NCI-H2081 (cell line): Measurements from ENCODE around the gene CDH22.
A peak's percentile ranks its signal among the peaks of the same experiment; 100 is the strongest.

Experiments used
- DNase-seq, 2 experiments: peaks; one replicate each; lab custom pipeline; 2025; lab: John Stamatoyannopoulos, UW

The CDH22 gene

DNA sequence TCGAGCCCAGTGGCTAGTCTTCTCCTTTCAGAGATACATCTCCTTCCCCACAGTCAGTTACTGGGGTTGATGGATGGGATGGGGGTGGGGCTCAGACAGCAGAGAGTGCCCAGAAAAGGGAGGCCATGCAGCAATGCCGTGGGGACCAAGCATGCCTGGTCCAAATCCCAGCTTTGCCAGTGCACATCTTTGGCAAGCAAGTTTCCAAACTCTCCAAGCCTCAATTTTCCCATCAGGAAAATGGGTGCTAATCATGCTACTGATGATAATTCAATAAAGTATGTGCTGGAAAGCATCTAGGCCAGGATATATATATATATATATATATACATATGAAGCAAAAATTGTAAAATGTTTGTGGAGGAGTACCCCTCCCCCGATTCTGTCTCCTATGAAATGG, 111.3 kb downstream of the CDH22 start:
- no peak for DNase-seq

DNA sequence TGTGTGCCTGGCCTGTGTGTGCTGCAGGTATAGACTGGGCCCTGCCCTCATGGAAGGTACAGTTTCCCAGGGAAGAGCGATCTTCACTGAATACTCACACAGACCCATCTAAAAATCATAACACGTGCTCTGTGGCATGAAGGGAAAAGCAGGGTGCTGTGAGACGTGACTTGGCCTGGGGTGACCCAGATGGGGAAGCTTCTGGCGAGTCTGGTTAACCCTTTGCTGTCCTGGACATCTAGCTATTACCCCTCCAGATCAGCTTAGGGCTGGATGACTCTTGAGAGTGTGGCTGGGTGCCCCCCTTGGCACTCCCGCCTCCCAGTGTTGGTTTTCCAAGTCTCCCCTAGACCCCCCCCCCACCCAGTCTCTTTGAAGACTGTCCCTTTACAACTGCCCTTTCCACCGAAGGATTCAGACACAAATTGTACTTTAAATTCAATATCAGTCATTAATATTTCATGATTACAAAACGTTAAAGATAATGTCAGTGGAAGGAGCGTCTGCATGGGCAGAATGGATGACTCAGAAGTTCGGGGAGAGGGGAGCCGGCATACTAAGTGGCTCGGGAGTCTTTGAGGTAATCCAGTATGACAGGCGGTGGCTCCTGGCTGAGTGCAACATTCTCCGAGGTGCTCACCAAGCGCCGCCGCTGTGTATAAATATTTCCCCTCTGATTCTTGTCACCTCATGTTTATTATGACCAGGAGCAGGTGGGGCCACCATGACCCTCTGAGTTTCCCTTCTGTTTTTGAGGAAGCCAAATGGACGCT, 112.8 kb downstream of the CDH22 start:
- no peak for DNase-seq

DNA sequence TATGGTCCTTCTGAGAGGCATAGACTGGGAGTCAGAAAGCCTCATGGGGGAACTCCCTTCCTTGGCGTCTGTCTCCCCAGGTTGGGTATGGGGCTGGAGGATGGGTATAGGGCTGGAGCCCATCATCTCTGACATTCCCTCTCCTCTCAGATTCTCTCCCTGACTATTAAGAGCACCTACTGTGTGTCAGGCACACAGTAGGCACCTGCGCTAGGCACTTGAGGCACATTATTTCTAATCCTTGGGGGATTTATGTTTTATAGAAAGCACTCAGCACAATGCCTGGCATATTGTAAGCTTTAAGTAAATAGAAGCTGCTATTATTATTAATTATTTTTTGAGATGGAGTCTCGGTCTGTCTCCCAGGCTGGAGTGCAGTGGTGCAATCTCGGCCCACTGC, 113.9 kb downstream of the CDH22 start:
- no peak for DNase-seq

DNA sequence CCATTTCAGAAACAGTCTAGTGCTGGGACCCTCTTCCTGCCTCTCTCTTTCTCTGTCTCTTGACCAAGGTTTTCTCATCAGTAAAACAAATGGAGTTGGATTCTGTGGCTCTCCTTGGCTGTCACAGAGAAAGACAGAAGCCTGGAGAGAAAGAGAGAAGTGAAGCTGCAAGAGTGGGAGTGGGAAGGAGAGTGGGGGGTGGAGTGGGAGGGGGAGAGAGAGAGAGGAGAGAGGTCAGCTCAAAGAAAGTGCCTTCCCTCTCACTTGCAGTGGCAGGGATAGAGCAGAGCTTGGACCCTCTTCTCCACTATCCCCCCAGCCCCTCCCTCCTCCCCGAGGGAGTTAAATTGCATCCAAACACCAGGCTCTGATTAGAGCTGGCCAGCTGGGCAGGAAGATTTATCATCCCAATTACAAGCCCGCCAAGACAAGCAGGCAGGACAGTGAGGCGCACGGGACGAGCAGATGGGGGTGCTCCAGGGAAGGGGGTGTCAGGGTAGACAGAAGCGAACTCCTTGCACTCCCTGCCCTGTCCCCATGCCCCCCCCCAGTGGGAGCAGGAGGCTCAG, 115.8 kb downstream of the CDH22 start:
- DNase-seq = peak in 1 of 2 experiments; percentile 11

DNA sequence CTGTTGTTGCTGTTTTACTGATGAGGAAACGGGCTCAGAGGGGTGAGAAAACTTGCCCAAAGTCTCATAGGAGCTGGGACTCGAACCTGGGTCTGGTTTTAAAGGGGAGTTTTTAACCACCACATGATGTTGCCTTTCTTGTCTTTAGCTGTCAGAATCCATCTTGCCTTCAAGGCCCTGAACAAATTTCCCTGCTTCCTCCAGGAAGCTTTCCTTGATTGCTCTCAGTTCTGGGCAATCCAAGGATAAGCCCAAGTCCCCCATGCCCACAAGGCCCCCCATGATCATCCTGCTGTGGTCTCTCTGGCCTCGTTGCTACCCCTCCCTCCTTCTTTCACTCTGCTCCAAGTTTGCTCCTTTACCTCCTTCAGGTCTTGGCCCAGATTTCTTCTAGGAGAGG, 116.7 kb downstream of the CDH22 start:
- no peak for DNase-seq

DNA sequence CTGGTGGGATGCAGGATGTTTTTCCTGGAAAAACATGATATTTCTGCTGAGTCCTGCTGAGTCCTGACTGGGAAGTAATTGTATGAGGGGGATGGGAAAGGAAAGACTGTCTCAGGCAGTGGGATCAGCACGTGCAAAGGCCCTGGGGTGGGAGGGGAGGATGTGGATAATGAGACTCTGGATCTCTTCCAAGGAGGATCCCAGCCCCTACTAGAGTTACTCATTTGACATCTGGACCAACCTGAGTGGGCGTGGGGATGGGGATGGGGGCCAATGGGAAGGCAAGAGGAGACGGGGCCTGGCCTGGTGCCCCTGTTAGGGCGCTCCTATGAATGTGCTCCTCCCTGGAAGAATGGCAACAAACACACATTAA, 117.1 kb downstream of the CDH22 start:
- DNase-seq = no peak

DNA sequence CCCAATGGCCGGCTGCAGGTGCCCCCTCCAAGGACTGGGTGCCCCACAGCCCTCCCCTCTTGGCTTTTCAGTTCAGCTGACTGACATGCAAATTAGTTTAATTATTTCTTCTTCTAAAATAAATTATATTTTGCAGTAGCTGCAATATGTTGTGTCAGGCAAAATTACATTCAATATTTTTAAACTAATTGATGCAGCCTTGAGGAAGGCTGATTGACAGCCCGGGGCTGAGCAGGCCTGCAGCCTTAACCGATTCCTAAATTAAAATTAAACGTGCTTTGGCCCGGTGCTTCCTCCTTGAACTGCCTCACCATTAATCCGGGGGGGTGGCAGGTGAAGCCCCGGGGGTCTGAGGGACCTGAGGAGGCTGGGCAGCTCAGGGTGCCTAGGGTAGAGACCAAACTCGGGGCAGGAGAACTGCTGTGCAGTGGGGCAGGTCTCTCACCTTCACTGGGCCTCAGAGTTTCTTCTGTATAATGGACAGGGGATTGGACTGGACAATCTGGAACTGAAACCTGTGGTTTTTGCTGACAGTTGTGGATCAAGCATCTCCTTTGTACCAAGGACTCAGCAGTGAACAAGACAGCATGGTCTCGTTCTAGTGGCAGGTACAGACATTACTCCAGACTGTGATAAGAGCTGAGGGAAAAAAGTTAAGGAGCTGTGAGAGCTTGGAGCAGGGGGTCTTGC, 117.7 kb downstream of the CDH22 start:
- DNase-seq = no peak

DNA sequence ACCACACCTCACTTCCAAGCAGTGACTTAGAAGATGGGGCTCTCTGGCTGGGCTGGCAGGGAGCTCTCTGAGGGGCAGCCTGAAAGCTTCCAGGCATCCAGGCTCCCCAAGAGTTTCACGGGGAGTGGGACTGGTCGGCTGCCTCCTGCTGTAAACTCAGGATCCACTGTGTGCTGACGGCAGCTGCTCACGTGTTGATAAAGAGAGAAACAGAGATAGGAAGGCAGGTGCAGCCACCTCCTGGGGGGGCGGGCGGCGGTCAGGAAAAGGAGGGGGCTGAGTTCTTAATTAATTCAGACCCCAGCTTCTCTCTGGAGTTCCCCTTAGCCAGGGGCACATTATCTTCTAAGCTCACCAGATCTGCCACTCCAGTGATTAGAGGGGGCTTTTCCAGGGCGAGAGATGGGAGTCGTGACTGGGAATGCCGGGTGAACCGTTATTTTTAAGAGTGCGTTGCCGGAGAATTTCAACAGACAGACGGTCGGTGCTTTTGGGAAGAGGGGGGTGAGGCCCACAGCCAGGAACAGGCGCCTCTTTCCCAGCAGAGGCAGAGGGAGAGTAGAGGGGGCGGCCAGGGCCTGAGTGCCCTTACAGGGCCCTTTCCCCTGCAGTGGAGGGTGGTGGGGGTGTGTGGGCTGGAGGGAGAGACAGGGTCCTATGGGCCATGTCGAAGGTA, 119.3 kb downstream of the CDH22 start:
- DNase-seq = no peak

DNA sequence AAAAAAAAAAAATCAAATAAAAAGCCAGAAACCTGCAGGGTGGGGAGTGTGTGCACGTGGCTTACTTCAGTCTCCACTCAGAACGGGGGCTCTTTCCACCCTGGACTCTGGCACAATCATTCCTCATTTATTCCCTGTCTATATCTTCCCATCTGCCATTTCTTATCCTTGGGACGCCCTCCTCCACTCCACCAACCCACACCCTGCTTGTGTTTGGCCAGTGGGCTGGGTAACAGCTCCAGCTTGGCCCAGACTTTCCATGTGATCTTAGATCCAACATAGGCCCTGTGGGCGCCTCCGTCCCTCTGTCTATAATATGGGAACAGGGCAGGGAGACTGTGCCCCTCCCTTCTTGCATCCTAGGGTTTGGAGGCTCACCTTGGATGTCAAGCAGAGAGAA, 122.1 kb downstream of the CDH22 start:
- no peak for DNase-seq

DNA sequence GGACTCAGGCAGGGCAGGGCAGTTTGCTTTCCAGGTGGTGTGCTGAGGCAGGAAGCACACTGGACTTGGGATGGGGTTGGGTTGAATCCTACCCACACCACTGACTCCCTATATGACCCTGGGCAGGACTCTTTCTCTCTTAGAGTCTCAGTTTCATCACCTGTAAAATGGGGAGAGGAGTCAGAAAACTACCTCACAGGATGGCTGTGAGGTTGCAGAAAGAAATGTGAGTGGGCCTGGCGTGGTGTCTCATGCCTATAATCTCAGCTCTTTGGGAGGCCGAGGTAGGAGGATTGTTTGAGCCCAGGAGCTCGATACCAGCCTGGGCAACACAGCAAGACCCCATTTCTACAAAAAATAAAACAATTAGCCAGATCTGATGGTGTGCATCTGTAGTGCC, 122.9 kb downstream of the CDH22 start:
- DNase-seq = no peak

DNA sequence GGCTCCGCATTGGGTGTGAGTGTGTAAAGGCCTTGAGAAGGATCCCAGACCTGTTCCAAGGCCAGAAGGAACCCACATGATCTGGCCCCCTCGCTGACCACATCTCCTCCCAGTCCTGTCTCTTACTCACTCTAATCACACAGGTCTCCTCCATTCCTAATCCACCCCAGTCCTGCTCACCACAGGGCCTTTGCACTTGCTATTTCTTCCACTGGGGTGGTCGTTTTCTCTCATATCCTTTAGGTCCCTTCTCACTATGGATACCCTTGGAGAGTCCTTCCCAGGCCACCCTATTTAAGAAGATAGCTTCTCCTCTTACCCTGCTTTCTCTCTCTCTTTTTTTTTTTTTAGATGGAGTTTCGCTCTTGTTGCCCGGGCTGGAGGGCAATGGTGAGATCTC, 124.5 kb downstream of the CDH22 start:
- DNase-seq = no peak

DNA sequence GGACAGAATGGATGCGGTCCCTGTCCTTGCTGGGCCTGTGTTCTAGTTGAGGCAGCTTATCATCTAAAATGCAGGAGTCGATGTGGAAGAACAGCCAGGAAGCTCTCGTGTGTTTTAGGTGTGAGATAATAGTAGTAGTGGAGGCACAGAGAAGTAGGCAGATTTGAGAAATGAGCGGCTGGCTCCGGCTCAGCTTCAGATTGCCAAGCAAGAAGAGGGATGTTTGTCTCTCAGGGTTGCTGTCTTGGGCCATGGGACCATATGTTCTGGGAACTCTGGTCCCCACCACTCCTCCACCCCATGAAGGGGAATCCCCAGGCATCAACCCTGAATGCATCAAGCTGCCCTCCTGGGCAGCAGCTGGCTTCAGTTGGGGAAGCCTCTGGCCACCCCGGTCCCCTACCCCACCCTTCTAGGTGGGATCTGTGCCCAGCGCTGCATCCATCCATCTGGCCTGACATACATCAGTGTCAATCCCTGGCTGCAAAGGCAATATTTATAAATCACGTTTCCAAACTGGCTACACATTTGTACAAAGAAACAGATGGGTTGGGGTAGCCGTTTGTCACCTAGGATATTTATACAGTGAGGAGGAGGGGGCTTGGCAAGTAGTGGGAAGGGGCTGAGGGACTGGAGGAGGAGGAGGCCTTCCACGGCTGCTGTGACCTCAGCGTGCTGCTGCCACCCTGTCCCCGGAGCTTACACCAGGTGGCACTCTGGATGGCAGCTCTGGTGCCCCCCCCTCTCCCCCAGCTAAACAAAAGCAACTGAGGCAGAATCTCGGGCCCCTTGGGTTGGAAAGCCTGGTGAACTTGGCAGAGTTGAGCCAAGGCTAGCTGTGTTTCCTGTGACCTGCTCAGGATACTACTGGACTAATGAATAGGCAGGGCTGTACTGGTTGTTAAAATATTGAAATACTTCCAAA, 125.8 kb downstream of the CDH22 start:
- DNase-seq = no peak

DNA sequence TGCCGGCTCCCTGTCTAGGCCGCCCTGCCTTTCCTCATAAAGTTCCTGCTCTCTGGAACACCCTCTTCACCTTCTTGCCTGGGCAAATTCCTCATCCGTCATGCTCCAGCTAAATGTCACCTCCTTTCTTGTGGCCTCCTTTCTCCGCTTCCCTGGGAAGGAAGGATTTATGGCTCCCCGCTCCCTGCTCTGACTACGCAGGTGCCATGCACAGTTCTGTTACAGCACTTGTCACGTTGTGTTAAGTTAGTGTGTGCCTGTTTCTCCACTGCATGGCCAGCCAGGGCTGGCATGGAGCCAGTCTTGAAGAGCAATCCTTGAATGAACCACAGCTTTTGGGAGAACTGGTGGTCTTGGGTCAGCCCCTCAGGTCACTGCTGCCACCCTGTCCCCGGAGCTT, 128.4 kb downstream of the CDH22 start:
- no peak for DNase-seq

DNA sequence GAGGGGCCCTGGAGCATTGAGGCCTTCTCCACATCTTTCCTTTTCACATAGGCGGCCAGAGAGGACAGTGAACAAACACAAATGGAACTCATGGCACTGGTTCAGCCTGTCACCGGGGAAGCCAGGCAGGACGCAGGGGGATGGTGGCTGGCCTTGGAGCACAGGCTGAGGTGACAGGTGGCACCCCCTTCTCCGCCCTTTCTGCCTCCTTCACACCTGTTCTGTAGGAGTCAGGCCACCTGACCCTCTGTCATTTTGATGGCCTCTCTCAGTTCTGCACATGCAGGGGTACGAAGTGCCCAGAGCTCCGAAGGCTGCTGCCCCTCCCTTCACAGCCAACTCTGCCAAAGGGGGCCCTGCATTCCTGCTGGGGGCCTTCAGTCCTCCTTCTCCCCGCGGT, 129.4 kb downstream of the CDH22 start:
- DNase-seq = no peak

DNA sequence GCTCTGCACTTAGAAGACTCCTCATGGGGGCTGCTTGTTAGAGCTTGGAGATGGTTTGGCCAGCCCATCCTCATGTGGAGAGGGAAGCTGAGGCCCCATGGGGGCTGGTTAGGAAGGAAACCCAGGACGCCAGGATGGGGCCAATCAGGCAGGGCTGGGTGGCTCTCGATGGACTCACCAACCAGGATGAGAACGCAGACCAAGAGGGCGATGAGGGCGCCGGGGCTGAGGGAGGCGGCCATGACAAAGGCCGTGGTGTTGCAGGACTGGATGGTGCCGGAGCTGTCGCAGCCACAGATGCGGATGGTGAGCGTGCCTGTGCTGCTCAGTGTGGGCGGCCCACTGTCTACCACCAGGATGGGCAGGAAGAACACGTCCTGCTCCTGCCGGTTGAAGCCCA, 130.5 kb downstream of the CDH22 start:
- no peak for DNase-seq

DNA sequence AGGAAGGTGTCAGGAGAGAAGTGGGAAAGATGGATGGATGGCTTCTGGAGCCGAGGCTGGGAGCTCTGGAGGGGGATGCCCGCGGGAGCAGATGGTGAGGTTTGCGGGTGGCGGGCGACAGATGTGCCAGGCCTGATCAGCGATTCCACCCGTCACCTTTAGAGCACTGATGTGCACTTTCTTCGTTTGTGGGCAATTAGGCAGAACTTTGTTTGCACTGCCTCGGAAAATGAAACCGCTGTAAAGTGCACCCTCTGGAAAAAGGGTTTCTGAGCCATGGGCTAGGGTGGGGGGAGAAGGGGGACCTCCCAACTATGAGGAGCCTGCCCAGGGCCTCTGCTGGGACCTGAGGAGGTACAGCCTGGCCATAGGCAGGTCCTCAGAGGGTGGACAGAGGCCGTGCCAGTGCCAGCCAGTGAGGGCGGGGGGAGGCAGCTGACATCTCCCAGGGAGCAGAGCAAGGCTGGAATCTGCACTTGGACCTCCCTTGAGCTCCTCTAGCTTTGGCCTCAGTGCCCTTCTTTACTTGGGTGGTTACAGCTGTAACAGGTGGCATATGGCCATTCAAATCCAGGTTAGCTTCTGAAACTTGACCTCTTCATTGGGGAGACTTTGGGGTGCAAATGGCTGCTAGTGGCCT, 131.4 kb downstream of the CDH22 start:
- peak in 1 of 2 experiments; percentile 36 for DNase-seq

DNA sequence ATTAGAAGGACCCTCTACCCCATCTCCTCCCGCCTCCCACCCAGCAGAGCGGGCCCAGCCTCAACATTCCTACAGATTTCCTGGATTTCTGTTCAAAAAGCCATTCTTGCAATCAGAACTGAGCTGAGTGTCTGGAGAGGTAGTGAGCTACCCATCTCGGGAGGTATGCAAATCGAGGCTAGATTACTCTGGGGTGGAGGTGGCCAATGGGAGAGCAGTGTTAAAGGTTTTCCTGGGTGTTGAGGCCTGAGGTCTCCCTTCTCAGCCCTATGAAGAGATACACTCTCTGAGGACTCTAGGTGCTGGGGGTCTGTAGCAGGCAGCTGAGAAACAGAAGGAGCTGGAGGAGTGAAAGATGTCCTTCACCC, 133.2 kb downstream of the CDH22 start:
- no peak for DNase-seq

DNA sequence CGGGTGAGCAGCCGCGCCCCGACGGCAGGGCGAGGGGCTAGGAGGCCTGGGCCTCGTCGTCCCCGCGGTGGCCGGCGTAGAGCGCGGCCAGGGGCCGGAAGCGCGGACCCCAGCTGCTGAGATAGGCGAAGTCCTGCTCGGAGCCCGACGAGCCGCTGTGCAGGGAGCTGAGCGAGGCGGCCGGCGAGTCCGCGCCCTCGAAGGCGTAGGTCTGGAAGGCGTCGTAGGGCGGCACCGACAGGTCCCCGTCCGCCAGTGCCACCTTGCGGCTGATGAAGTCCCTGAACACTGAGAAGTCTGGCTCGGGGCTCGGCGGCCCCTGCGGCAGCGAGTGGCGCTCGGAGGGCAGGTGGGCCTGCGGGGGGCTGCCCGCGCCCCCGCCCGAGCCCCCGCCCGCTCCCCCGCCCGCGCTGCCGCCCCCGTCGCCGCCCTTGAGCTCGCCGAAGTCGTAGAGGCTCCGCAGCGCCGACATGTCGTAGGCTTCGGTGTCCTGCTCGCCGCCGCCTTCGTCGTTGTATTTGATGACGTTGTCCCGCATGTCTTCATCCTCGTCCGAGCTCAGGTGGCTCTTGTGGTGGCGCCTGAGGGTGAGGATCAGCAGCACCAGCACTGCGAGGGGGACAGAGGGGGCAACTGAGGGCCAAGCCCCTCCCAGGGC, 133.7 kb downstream of the CDH22 start:
- DNase-seq = peak; percentile 17 to 41

DNA sequence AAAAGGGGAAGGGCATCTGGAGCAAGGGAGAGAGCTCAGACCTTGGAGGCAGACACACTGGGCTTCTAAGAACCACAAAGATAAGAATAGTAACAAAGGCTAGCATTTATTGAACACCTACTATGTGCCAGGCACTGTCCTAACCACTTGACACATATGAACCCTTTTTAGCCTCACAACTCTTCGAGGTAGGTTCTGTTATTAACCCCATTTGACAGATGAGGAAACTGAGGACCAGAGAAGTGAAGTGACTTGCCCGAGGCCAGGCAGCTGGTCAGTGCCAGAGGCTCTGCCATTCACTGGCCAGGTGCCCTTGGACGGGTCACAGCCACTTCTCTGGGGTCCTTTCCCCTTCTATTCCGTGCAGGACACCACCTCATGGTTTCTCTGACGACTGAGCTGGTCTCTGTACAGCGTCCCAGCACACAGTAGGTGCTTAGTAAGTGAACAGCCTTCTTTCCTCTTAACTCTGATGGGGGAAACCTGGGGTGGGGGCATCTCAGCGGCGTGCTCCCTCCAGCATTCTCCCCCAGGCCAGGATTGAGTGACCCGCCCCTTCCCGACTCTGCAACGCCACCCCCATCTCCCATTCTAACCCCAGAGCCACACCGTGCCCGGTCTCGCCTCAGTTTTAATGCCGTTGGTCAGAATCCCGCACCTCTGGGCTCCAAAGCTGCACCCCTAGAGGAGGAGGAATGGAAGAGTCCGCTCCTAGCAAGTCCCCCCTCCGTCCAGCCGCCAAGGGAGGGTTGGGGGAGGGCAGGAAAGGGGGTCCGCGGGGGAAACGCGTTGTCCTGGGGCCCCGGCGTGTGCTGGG, 134.4 kb downstream of the CDH22 start:
- no peak for DNase-seq

DNA sequence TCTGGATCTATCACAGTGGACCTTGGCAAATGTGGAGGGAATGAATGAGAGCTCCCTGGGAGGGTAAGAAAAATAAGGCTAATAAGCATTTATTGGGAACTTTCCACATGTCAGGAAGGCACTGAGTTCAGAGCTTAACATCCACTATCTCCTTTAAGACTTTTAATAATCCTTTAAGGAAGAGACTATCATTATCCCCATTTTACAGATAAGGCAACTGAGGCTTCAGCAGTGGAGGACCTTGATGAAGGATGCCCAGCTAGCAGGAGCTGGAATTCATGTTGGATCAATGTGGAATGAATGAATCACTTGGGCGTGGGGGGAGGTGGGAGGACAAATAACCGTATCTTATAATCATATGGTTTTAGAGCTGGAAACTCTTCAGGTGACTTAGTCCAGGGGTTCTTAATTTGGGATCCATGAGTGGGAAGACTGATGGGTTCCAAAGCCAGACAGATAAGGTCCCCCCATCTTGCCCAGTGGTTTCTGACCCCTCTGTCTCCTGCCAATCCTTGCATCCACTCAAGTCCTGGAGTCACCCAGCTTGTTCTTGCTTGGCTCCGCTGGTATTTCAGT, 135.2 kb downstream of the CDH22 start:
- DNase-seq = no peak
